CD4-positive, alpha-beta T cell (primary cell): ENCODE data around the gene PCDH9. TPM values are rescaled to one million over a fixed set of nuclear protein-coding genes. Genes with fewer than 3 reads are reported as not detected.

ENCODE experiments used
- ATAC-seq: fragments of 200-7000 bp; cut with Tn5 transposase; one replicate; pipeline ENCODE4 v1.10.0; 2022; ENCODE audit warnings: mild to moderate bottlenecking; ENCODE audit not compliant: poor library complexity
- CTCF ChIA-PET: fragments of 350-600 bp; sonication (Branson Sonifier 250); formaldehyde crosslinking; loops from one replicate; lab custom pipeline; 2021; ENCODE audit warnings: antibody characterized with exemption, inconsistent platforms; lab: Charles Lee
- POLR2A ChIA-PET: fragments of 350-600 bp; sonication (Branson Sonifier 250); formaldehyde crosslinking; loops from one replicate; lab custom pipeline; 2021; ENCODE audit warnings: antibody characterized with exemption, inconsistent platforms; lab: Charles Lee
- DNase-seq, 14 experiments: peaks; one replicate each; pipeline ENCODE4 v3.0.0-alpha.2; 2013 to 2020; ENCODE audit warnings: mixed read lengths in 2 of 14
- H3K27ac ChIP-seq, 2 donors: one replicate each; pipeline versions ENCODE4 v1.5.1 to v1.7.0; 2013; ENCODE audit warnings: low read length in 2 of 2, low read depth in 1 of 2, mild to moderate bottlenecking in 1 of 2
- H3K27me3 ChIP-seq, 2 experiments: 1 replicate in 1 of 2; 2 replicates in 1 of 2; pipeline versions ENCODE4 v1.6.1 to v1.7.0; 2013; ENCODE audit warnings: low read length in 2 of 2, control low read depth in 1 of 2, mild to moderate bottlenecking in 1 of 2, moderate library complexity in 1 of 2; ENCODE audit not compliant: insufficient read depth in 2 of 2, control insufficient read depth in 1 of 2
- H3K36me3 ChIP-seq: one replicate; pipeline ENCODE4 v1.6.1; 2013; ENCODE audit warnings: low read length, control low read depth; ENCODE audit not compliant: insufficient read depth
- H3K4me1 ChIP-seq: one replicate; pipeline ENCODE4 v1.6.1; 2013; ENCODE audit warnings: low read length, control low read depth; ENCODE audit not compliant: insufficient read depth
- H3K4me3 ChIP-seq: one replicate; pipeline ENCODE4 v1.5.1; 2013; ENCODE audit warnings: mild to moderate bottlenecking, low read length, moderate library complexity
- H3K9me3 ChIP-seq, 2 experiments: 1 replicate in 1 of 2; 2 replicates in 1 of 2; pipeline versions ENCODE4 v1.6.1 to v1.7.0; 2013; ENCODE audit warnings: low read length in 2 of 2, mild to moderate bottlenecking in 2 of 2, control low read depth in 1 of 2, moderate library complexity in 1 of 2; ENCODE audit not compliant: control insufficient read depth in 1 of 2, insufficient read depth in 1 of 2
- H3K27ac Mint-ChIP-seq: one replicate; pipeline ENCODE4 v1.8.0; 2020; ENCODE audit warnings: mixed read lengths
- H3K27me3 Mint-ChIP-seq: one replicate; pipeline ENCODE4 v1.8.0; 2021; ENCODE audit warnings: mixed read lengths
- H3K36me3 Mint-ChIP-seq: one replicate; pipeline ENCODE4 v1.8.0; 2021; ENCODE audit warnings: low read depth, mixed read lengths
- H3K4me1 Mint-ChIP-seq: one replicate; pipeline ENCODE4 v1.8.0; 2021; ENCODE audit warnings: low read depth, mixed read lengths
- H3K4me3 Mint-ChIP-seq: one replicate; pipeline ENCODE4 v1.8.0; 2020; ENCODE audit warnings: mild to moderate bottlenecking, mixed read lengths
- H3K9me3 Mint-ChIP-seq: one replicate; pipeline ENCODE4 v1.8.0; 2020; ENCODE audit warnings: mixed read lengths
- CTCF ChIP-seq: fragments of 200-600 bp; IDR thresholded peaks from one replicate; pipeline ENCODE4 v1.8.0; 2022; ENCODE audit warnings: antibody characterized with exemption, mild to moderate bottlenecking
- intact Hi-C, 2 experiments: fragments of 100-400 bp; cut with DNase I in 1 of 2; cut with micrococcal nuclease in 1 of 2; formaldehyde crosslinking; loops; one replicate each; pipeline versions ENCODE4 v1.15.1 to v1.9.0; 2023 to 2025; cut with DNase I, micrococcal nuclease
- total RNA-seq, 174 experiments: library from RNA in 2 of 174; stranded (reverse) in 2 of 174; gene quantifications; one replicate each; pipeline ENCODE4 v1.2.3 and lab custom pipeline; 2021 to 2026

PCDH9 gene
- total RNA-seq, 2 experiments from 2014 or later = 0.08 to 0.19 TPM

- H3K27ac Mint-ChIP-seq = no peak overlapping the region
- no peaks in the 10 kb centered on the region for H3K4me1 Mint-ChIP-seq
- no peaks in the 10 kb centered on the region for H3K27me3 Mint-ChIP-seq
- DNase-seq = no peak
- Histone ChIP-seq H3K36me3 (no peaks in the 10 kb centered on the region), H3K27ac (no peak overlapping the region), H3K9me3 (no peaks in the 10 kb centered on the region), H3K4me3 (no peak overlapping the region), H3K27me3 (no peaks in the 10 kb centered on the region), H3K4me1 (no peaks in the 10 kb centered on the region)
- intact Hi-C loops = no loop called here
- H3K36me3 Mint-ChIP-seq = no peaks in the 10 kb centered on the region
- ChIA-PET CTCF (no interaction called here), POLR2A (no interaction called here)
- TF ChIP-seq CTCF = no peak
- H3K9me3 Mint-ChIP-seq = no peaks in the 10 kb centered on the region
- no peak for ATAC-seq
- no peak overlapping the region for H3K4me3 Mint-ChIP-seq
Observed at GRCh38 chr13:67078062-67078461, 152.1 kb downstream of the PCDH9 start.

DNA sequence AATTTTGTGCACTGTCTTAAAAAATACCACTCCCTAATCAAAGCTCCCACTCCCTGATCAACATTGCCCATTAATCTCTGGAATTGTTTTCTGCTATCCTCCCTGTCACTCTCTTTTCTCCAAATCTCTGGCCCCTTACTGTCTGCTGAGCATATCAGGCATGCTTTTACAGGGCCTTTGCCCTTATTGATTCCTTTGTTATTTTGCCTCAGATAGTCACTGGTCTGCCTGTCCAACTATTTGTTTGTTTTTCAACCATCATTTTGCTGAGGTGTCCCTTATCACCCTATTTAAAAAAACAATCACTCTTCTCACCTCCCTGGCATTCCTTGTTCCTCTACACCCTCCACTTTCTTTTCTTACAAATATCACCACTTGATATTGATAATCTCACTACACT, 153.0 kb downstream of the PCDH9 start:
- no peak overlapping the region for H3K4me3 Mint-ChIP-seq
- H3K27me3 Mint-ChIP-seq = no peaks in the 10 kb centered on the region
- Histone ChIP-seq H3K27ac (no peak overlapping the region), H3K4me1 (no peaks in the 10 kb centered on the region), H3K4me3 (no peak overlapping the region), H3K36me3 (no peaks in the 10 kb centered on the region), H3K27me3 (no peaks in the 10 kb centered on the region), H3K9me3 (no peaks in the 10 kb centered on the region)
- no peak for ATAC-seq
- H3K9me3 Mint-ChIP-seq = no peaks in the 10 kb centered on the region
- DNase-seq = no peak
- ChIA-PET CTCF (no interaction called here), POLR2A (no interaction called here)
- intact Hi-C loops = no loop called here
- no peak overlapping the region for H3K27ac Mint-ChIP-seq
- TF ChIP-seq CTCF = no peak
- H3K36me3 Mint-ChIP-seq = no peaks in the 10 kb centered on the region
- no peaks in the 10 kb centered on the region for H3K4me1 Mint-ChIP-seq

DNA sequence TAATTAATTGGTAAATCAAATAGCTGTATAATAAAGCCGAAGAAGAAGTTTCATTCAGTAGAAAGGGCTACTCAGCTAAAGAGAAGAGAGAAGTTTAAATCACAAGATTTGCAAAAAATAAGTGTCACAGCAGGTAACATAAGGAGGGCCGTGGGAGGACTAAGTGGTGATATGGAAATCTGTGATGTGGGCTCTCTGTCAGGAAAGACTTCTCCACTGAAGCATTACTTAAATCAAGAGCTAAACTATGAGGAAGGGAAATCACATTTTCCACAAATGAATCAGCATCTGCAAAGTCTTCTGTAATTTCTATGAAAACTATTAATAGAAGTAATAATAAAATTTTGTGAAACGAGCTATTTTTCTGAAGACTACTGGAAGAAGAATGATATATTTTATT, 153.8 kb downstream of the PCDH9 start:
- no peak for DNase-seq
- Mint-ChIP-seq H3K4me3 (no peak overlapping the region), H3K4me1 (no peaks in the 10 kb centered on the region), H3K27me3 (no peaks in the 10 kb centered on the region), H3K9me3 (no peaks in the 10 kb centered on the region), H3K36me3 (no peaks in the 10 kb centered on the region), H3K27ac (no peak overlapping the region)
- Histone ChIP-seq H3K9me3 (no peaks in the 10 kb centered on the region), H3K27ac (no peak overlapping the region), H3K36me3 (no peaks in the 10 kb centered on the region), H3K27me3 (no peaks in the 10 kb centered on the region), H3K4me1 (no peaks in the 10 kb centered on the region), H3K4me3 (no peak overlapping the region)
- no peak for TF ChIP-seq CTCF
- ChIA-PET POLR2A (no interaction called here), CTCF (no interaction called here)
- no peak for ATAC-seq
- intact Hi-C loops = no loop called here
